GM06990 (cell line): ENCODE data around the gene ONECUT3.

Experiments
- DNase-seq: peaks from one replicate; pipeline ENCODE4 v3.0.0-alpha.2; 2011; ENCODE audit not compliant: insufficient read length; ENCODE audit errors: extremely low read depth
- H3K27me3 ChIP-seq: replicated peaks from 2 replicates; pipeline ENCODE4 v1.6.0; 2011; ENCODE audit warnings: low read length; ENCODE audit not compliant: control insufficient read depth, insufficient read depth
- H3K36me3 ChIP-seq: 2 replicates; pipeline ENCODE4 v1.5.1; 2011; ENCODE audit warnings: low read length; ENCODE audit not compliant: control insufficient read depth, insufficient read depth
- H3K4me3 ChIP-seq: replicated peaks from 2 replicates; pipeline ENCODE4 v1.5.1; 2011; ENCODE audit warnings: low read depth, mild to moderate bottlenecking, control low read depth, low read length
- TF ChIP-seq, protein P1 (sequence below): IDR thresholded peaks from 2 replicates; pipeline ENCODE4 v1.5.1; 2011; ENCODE audit warnings: low read length, control low read depth, mild to moderate bottlenecking, inconsistent platforms; ENCODE audit not compliant: insufficient read depth, poor library complexity, severe bottlenecking

ONECUT3 gene

DNA sequence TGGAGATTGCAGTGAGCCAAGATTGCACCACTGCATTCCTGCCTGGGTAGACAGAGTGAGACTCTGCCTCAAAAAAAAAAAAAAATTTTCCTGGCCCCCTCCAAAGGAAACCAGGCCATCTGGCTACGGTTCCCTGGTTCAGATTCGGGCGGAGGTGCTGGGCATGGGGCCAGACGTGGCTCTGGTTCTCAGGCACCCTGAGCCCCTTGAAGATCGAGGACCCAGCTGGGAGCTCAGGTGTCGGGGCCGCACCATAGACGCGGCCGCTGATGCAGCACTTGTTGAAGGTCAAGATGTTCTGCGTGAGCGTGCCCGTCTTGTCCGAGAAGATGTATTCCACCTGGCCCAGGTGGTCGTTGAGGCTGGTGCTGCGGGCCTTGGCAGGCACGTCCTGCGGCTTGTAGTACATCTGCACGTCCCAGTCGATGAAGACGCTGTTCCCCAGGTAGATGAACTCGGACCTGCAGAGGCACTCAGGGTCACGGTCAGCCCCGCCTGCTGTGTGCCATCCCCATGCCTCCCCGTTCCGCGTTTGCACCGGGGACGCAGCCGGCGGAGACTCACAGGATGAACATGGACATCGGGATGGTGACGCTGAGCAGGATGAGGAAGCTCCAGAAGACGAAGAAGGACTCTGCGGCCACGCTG lies 46.5 kb downstream of the ONECUT3 start:
- Histone ChIP-seq H3K4me3 (no peak overlapping the region), H3K36me3 (no peaks in the 10 kb centered on the region), H3K27me3 (no peaks in the 10 kb centered on the region; the same call in 1 of the 2 replicates)
- DNase-seq = no peak
- TF ChIP-seq, protein P1, sequence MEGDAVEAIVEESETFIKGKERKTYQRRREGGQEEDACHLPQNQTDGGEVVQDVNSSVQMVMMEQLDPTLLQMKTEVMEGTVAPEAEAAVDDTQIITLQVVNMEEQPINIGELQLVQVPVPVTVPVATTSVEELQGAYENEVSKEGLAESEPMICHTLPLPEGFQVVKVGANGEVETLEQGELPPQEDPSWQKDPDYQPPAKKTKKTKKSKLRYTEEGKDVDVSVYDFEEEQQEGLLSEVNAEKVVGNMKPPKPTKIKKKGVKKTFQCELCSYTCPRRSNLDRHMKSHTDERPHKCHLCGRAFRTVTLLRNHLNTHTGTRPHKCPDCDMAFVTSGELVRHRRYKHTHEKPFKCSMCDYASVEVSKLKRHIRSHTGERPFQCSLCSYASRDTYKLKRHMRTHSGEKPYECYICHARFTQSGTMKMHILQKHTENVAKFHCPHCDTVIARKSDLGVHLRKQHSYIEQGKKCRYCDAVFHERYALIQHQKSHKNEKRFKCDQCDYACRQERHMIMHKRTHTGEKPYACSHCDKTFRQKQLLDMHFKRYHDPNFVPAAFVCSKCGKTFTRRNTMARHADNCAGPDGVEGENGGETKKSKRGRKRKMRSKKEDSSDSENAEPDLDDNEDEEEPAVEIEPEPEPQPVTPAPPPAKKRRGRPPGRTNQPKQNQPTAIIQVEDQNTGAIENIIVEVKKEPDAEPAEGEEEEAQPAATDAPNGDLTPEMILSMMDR = no peak

DNA sequence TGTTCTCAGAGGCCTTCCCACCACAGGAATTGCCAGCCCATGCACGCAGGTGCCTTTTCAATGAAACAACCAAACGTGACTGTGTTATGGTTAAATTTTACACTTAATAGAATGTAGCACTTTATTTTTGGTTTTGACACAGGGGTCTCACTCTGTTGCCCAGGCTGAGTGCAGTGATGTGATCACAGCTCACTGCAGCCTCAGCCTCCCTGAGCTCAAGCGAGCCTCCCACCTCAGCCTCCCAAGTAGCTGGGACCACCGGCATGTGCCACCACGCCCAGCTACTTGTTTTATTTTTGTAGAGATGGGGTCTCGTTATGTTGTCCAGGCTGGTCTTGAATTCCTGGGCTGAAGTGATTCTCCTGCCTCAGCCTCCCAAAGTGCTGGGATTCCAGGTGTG lies 51.6 kb downstream of the ONECUT3 start:
- H3K36me3 ChIP-seq = no peaks in the 10 kb centered on the region
- H3K4me3 ChIP-seq = no peak overlapping the region
- TF ChIP-seq, protein P1 = no peak
- DNase-seq = no peak
- H3K27me3 ChIP-seq = no peaks in the 10 kb centered on the region

DNA sequence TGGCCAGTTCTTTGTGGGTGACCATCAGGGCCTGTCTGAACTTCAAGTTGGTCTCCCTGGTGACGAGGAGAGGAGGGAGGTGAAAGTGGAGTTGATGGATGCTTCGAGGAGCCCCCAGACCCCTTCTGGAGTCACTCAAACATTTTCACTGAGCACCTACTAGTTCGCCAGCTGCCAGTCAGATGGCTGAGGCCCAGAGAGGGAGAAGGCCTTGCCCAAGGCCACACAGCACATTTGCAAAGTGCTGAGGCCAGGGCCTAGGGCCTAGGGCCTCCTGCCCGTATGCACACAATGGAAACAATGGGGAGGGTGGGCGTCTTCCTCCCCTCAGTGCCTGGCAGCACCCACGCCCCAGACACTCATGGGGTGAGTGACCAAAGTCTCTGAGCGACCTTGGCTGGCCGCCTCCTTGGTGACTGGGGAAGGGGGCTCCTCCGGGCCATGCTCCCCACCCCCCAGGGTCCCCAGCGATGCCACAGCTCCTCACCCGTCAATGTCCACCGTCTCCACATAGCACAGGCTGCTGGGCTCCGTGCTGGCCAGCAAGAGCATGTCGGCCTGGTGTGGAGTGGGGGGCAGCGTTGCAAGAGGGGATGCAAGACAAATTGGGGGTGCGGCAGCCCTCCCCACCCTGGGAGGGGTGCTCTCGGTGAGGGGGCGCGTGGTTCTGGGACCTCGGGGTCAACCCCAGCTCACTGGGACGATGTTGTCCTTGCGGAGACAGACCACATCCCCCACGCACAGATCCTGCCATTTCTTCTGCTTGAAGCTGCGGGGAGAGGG lies 52.3 kb downstream of the ONECUT3 start:
- H3K4me3 ChIP-seq = no peak overlapping the region
- no peak for DNase-seq
- TF ChIP-seq, protein P1 = no peak
- no peaks in the 10 kb centered on the region for H3K27me3 ChIP-seq
- H3K36me3 ChIP-seq = no peaks in the 10 kb centered on the region

DNA sequence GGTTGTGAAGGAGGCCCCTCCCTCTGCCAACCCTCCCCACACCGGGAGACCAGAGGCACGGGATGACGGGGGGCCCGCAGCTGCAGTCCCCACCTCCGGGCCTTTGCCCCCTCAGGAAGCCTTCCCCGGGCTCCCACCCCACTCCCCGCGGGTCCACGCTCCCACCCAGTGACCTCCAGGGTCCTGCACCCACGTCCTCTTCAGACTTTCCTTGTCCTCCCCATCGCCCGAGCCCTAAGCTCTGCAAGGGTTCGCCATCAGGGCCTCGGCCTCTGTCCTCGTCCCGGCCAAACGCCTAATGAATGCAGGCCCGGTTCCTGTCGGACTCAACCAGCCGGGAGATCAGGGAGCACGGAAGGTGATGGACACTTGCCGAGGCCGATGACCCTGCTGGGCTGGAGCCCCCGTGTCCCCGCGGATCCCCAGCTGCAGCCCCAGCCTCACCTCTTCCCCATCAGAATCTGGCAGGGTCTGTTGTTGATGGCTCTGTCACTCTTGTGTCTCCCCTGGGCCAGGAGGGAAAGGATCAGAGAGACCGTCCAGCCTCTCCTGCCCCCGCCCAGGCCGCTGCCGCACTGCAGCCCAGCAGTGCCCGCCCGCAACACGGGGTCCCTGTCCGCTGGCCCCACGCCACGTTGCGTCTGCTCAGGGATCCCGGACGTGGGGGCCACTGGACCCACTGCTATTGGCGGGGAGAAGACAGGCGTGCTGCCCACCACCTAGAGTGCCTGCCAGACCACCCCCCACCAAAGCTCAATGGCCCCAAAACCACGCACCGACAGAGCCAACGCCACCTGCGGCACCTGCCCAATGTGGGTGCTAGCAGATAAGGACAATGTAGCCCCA lies 53.1 kb downstream of the ONECUT3 start:
- Histone ChIP-seq H3K27me3 (no peaks in the 10 kb centered on the region), H3K4me3 (no peak overlapping the region), H3K36me3 (no peaks in the 10 kb centered on the region)
- TF ChIP-seq, protein P1 = no peak
- DNase-seq = no peak

DNA sequence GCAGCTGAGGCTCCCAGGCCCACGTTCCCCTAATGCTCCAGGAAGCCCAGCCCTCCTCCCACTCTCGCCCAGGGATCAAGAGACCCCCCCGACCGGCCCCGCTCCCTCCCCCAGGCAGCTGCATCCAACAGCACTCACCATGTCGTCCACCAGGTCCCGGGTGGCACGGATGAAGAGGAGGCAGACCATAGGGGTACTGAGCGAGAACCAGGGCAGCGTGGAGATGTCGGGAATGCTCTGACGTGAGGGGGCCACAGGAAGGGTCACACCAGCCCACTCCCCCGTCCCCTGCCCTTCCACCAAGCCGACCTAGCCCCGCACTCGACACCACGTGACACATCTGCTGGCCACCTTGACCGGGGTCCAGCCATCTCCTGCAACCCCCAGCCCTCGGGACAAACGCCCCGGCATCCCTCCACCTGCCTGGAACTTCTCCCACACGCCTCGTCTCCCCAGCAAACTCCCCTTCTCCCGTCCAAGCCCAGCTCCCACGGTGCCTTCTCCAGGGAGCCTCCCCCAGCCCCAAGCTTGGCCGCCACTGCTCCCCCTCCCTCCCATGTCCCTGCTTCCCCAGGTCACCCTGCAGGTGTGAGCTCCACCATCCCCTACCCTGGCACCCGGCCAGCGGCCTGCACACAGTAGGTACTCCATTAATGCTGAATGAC lies 53.9 kb downstream of the ONECUT3 start:
- no peak for DNase-seq
- no peaks in the 10 kb centered on the region; the same call in 1 of the 2 replicates for H3K27me3 ChIP-seq
- TF ChIP-seq, protein P1 = no peak
- no peak overlapping the region for H3K4me3 ChIP-seq
- H3K36me3 ChIP-seq = no peaks in the 10 kb centered on the region
